GM12878 (cell line): ENCODE results near the gene ENO2. TPM values are rescaled to one million over a fixed set of nuclear protein-coding genes. Genes with fewer than 3 reads are reported as not detected.
A peak's percentile ranks its signal among the peaks of the same experiment; 100 is the strongest.

ENCODE experiments used
- ASH2L ChIP-seq: fragments of 300-600, 200-600 bp; sonication (generic); IDR thresholded peaks from 2 replicates; pipeline ENCODE4 v1.6.1; 2017; ENCODE audit warnings: low read depth, mild to moderate bottlenecking, borderline replicate concordance
- BHLHE40 ChIP-seq, 2 experiments: fragments of 450-650 bp in 1 of 2; IDR thresholded peaks; 2 replicates each; pipeline ENCODE4 v1.6.1; 2011 to 2017; ENCODE audit warnings: low read depth in 2 of 2, borderline replicate concordance in 1 of 2, improper control_type of control experiment in 1 of 2, low read length in 1 of 2, mild to moderate bottlenecking in 1 of 2
- CBFB ChIP-seq: IDR thresholded peaks from 2 replicates; pipeline ENCODE4 v1.6.1; 2016; ENCODE audit warnings: antibody characterized with exemption, low read depth
- CHD4 ChIP-seq: fragments of 200-600 bp; sonication (generic); IDR thresholded peaks from 2 replicates; pipeline ENCODE4 v1.6.1; 2016; ENCODE audit warnings: mild to moderate bottlenecking
- DPF2 ChIP-seq: fragments of 450-650 bp; IDR thresholded peaks from 2 replicates; pipeline ENCODE4 v1.6.1; 2017; ENCODE audit warnings: mild to moderate bottlenecking
- GABPA ChIP-seq: IDR thresholded peaks from 2 replicates; pipeline ENCODE4 v1.6.1; 2014; ENCODE audit warnings: antibody characterized with exemption, low read depth, mild to moderate bottlenecking, inconsistent platforms
- MEF2A ChIP-seq: IDR thresholded peaks from 2 replicates; pipeline ENCODE4 v1.6.1; 2011; ENCODE audit warnings: low read depth, mild to moderate bottlenecking, low read length, moderate library complexity; ENCODE audit not compliant: insufficient read depth
- NFIC ChIP-seq: IDR thresholded peaks from 2 replicates; pipeline ENCODE4 v1.6.1; 2012; ENCODE audit warnings: low read depth, mild to moderate bottlenecking, inconsistent platforms, low read length, moderate library complexity
- POLR2AphosphoS5 ChIP-seq: IDR thresholded peaks from 2 replicates; pipeline ENCODE4 v1.6.1; 2011; ENCODE audit warnings: mild to moderate bottlenecking, low read length, inconsistent platforms
- RCOR1 ChIP-seq: conservative IDR thresholded peaks from 2 replicates; pipeline ENCODE4 v1.6.1; 2012; ENCODE audit warnings: low read depth, low read length, improper control_type of control experiment
- RFX5 ChIP-seq: IDR thresholded peaks from 2 replicates; pipeline ENCODE4 v1.6.1; 2011; ENCODE audit warnings: low read depth, low read length, improper control_type of control experiment
- SIN3A ChIP-seq: IDR thresholded peaks from 2 replicates; pipeline ENCODE4 v1.6.1; 2012; ENCODE audit warnings: low read depth, low read length, improper control_type of control experiment
- SMAD5 ChIP-seq: IDR thresholded peaks from 2 replicates; pipeline ENCODE4 v1.6.1; 2016; ENCODE audit warnings: antibody characterized with exemption, low read depth
- SMARCA5 ChIP-seq: fragments of 450-650 bp; IDR thresholded peaks from 2 replicates; pipeline ENCODE4 v1.6.1; 2017; ENCODE audit warnings: mild to moderate bottlenecking
- ZNF24 ChIP-seq: fragments of 450-650 bp; IDR thresholded peaks from 2 replicates; pipeline ENCODE4 v1.6.1; 2017; ENCODE audit warnings: antibody characterized with exemption, mild to moderate bottlenecking
- polyA plus RNA-seq, 11 experiments: library from polyadenylated mRNA; depleted of rRNA in 4 of 11; unstranded in 6 of 11; stranded (reverse) in 5 of 11; fragments of >200 nt; fragmentation: Nextera tagmentation in 4 of 11; fragmentation: Illumina TruSeq in 1 of 11; extraction: Ambion mirVana in 4 of 11; extraction: Trizol in 1 of 11; gene quantifications; 1 replicate in 1 of 11; 2 replicates in 10 of 11; pipeline versions ENCODE4 v1.2.1 to v1.2.3, GENCODE V29; 2011 to 2016; ENCODE audit warnings: inconsistent platforms in 2 of 11, missing spikeins in 2 of 11, low read depth in 1 of 11
- total RNA-seq, 4 experiments: library from RNA; depleted of rRNA in 3 of 4; stranded (reverse); fragments of >200 nt in 3 of 4; fragmentation: Illumina TruSeq in 1 of 4; extraction: Trizol in 1 of 4; gene quantifications; 2 replicates each; pipeline versions ENCODE4 v1.2.1 to v1.2.3, GENCODE V29; 2013 to 2021
- TF ChIP-seq, protein P1 (sequence below): IDR thresholded peaks from 2 replicates; pipeline ENCODE4 v1.6.1; 2012; ENCODE audit warnings: mild to moderate bottlenecking, low read depth, low read length
- TF ChIP-seq, protein P2 (sequence below): fragments of 450-650 bp; IDR thresholded peaks from 2 replicates; pipeline ENCODE4 v1.6.1; 2017; ENCODE audit warnings: mild to moderate bottlenecking
- TF ChIP-seq, protein P3 (sequence below): fragments of 450-650 bp; IDR thresholded peaks from 2 replicates; pipeline ENCODE4 v1.6.1; 2017; ENCODE audit warnings: borderline replicate concordance
- TF ChIP-seq, protein P4 (sequence below): fragments of 150-350 bp; IDR thresholded peaks from 2 replicates; pipeline ENCODE4 v1.6.1; 2016; ENCODE audit warnings: low read depth, low read length
- TF ChIP-seq, protein P5 (sequence below): fragments of 450-650 bp; IDR thresholded peaks from 2 replicates; pipeline ENCODE4 v1.6.1; 2014; ENCODE audit warnings: mild to moderate bottlenecking

Gene ENO2
- total and polyA plus RNA-seq, 10 of the 15 experiments (the other 5 are each of a cell fraction or from before 2014, with no cell fraction given) = 24.8 to 196 (median 43.1) TPM

DNA sequence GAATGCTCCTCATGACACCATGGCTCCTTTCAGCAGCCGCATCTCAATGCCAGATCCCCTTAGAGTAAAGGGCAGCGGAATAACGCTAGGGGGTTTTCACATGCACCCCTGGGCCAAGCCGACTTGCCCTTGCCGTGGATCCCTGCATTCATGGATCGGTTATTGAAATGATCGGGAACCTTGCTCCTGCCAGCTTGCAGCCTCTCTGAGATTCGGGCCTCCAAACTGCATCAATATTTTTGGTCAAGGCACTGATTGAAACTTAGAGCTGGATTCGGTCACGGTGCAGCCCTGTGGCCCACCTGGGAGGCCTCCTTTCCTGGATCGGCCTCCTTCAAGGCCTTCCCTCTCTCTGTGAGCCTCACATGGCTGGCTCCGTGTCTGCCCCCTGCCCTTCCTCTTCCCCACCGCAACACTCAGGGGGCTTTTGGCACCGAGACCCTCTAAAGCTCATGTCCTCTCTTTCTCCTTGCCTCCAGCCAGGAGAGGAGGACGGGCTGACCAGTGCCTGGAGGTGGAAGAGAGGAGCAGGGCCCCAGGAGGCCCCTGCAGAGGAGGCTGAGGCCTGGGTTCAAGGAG lies 38.6 kb downstream of the ENO2 start (continued):
- TF ChIP-seq, protein P1, sequence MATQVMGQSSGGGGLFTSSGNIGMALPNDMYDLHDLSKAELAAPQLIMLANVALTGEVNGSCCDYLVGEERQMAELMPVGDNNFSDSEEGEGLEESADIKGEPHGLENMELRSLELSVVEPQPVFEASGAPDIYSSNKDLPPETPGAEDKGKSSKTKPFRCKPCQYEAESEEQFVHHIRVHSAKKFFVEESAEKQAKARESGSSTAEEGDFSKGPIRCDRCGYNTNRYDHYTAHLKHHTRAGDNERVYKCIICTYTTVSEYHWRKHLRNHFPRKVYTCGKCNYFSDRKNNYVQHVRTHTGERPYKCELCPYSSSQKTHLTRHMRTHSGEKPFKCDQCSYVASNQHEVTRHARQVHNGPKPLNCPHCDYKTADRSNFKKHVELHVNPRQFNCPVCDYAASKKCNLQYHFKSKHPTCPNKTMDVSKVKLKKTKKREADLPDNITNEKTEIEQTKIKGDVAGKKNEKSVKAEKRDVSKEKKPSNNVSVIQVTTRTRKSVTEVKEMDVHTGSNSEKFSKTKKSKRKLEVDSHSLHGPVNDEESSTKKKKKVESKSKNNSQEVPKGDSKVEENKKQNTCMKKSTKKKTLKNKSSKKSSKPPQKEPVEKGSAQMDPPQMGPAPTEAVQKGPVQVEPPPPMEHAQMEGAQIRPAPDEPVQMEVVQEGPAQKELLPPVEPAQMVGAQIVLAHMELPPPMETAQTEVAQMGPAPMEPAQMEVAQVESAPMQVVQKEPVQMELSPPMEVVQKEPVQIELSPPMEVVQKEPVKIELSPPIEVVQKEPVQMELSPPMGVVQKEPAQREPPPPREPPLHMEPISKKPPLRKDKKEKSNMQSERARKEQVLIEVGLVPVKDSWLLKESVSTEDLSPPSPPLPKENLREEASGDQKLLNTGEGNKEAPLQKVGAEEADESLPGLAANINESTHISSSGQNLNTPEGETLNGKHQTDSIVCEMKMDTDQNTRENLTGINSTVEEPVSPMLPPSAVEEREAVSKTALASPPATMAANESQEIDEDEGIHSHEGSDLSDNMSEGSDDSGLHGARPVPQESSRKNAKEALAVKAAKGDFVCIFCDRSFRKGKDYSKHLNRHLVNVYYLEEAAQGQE = no peak
- TF ChIP-seq, protein P2, sequence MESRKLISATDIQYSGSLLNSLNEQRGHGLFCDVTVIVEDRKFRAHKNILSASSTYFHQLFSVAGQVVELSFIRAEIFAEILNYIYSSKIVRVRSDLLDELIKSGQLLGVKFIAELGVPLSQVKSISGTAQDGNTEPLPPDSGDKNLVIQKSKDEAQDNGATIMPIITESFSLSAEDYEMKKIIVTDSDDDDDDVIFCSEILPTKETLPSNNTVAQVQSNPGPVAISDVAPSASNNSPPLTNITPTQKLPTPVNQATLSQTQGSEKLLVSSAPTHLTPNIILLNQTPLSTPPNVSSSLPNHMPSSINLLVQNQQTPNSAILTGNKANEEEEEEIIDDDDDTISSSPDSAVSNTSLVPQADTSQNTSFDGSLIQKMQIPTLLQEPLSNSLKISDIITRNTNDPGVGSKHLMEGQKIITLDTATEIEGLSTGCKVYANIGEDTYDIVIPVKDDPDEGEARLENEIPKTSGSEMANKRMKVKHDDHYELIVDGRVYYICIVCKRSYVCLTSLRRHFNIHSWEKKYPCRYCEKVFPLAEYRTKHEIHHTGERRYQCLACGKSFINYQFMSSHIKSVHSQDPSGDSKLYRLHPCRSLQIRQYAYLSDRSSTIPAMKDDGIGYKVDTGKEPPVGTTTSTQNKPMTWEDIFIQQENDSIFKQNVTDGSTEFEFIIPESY = no peak
- TF ChIP-seq, protein P3, sequence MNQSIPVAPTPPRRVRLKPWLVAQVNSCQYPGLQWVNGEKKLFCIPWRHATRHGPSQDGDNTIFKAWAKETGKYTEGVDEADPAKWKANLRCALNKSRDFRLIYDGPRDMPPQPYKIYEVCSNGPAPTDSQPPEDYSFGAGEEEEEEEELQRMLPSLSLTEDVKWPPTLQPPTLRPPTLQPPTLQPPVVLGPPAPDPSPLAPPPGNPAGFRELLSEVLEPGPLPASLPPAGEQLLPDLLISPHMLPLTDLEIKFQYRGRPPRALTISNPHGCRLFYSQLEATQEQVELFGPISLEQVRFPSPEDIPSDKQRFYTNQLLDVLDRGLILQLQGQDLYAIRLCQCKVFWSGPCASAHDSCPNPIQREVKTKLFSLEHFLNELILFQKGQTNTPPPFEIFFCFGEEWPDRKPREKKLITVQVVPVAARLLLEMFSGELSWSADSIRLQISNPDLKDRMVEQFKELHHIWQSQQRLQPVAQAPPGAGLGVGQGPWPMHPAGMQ = no peak
- TF ChIP-seq MEF2A = 0 out of 2 replicates have a peak, but pooled peaks have one; percentile 1
- peak; percentile 31 for TF ChIP-seq POLR2AphosphoS5
- TF ChIP-seq SMARCA5 = peak; percentile 21; the same call in 1 of the 2 replicates
- TF ChIP-seq RCOR1 = 0 out of 2 replicates have a peak, but pooled peaks have one; percentile 4
- TF ChIP-seq, protein P4, sequence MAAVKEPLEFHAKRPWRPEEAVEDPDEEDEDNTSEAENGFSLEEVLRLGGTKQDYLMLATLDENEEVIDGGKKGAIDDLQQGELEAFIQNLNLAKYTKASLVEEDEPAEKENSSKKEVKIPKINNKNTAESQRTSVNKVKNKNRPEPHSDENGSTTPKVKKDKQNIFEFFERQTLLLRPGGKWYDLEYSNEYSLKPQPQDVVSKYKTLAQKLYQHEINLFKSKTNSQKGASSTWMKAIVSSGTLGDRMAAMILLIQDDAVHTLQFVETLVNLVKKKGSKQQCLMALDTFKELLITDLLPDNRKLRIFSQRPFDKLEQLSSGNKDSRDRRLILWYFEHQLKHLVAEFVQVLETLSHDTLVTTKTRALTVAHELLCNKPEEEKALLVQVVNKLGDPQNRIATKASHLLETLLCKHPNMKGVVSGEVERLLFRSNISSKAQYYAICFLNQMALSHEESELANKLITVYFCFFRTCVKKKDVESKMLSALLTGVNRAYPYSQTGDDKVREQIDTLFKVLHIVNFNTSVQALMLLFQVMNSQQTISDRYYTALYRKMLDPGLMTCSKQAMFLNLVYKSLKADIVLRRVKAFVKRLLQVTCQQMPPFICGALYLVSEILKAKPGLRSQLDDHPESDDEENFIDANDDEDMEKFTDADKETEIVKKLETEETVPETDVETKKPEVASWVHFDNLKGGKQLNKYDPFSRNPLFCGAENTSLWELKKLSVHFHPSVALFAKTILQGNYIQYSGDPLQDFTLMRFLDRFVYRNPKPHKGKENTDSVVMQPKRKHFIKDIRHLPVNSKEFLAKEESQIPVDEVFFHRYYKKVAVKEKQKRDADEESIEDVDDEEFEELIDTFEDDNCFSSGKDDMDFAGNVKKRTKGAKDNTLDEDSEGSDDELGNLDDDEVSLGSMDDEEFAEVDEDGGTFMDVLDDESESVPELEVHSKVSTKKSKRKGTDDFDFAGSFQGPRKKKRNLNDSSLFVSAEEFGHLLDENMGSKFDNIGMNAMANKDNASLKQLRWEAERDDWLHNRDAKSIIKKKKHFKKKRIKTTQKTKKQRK = no peak
- no peak for TF ChIP-seq CBFB
- TF ChIP-seq ASH2L = no peak
- TF ChIP-seq ZNF24 = no peak
- TF ChIP-seq RFX5 = no peak
- TF ChIP-seq GABPA = no peak
- TF ChIP-seq, protein P5, sequence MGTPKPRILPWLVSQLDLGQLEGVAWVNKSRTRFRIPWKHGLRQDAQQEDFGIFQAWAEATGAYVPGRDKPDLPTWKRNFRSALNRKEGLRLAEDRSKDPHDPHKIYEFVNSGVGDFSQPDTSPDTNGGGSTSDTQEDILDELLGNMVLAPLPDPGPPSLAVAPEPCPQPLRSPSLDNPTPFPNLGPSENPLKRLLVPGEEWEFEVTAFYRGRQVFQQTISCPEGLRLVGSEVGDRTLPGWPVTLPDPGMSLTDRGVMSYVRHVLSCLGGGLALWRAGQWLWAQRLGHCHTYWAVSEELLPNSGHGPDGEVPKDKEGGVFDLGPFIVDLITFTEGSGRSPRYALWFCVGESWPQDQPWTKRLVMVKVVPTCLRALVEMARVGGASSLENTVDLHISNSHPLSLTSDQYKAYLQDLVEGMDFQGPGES = no peak
- TF ChIP-seq SIN3A = no peak
- peak in 1 of 2 experiments; percentile 44; a peak in 1 of 4 replicates for TF ChIP-seq BHLHE40 (IDR thresholded peaks at IDR 0.05; ENCODE audit: borderline replicate concordance in 1 of 2, low read depth in 2 of 2, low read length in 1 of 2)
- TF ChIP-seq DPF2 = no peak
- TF ChIP-seq NFIC = no peak
- TF ChIP-seq CHD4 = no peak
- peak; percentile 77; the same call in 1 of the 2 replicates for TF ChIP-seq SMAD5
